ENCODE measurements around the gene CHID1.

Gene CHID1

GRCh38 chr11:910589-911030, at the start of gene CHID1:
Gene CHID1 (minus strand): TSS chr11:910810. CDS start chr11:904816, 5,994 bp downstream.
- DNase-seq = peak; percentile 75

- no peak for DNase-seq
Measured at GRCh38 chr11:959608-960007, 49.0 kb upstream of the CHID1 start.

- no peak for DNase-seq
Measured at GRCh38 chr11:959027-959426, 48.4 kb upstream of the CHID1 start.

GRCh38 chr11:958101-958500, 47.5 kb upstream of the CHID1 start:
- DNase-seq = no peak

GRCh38 chr11:957212-957920, 46.8 kb upstream of the CHID1 start:
- no peak for DNase-seq

- peak; percentile 81 for DNase-seq
Measured at GRCh38 chr11:955154-956063, 44.8 kb upstream of the CHID1 start.

- no peak for DNase-seq
Measured at GRCh38 chr11:954392-955153, 44.0 kb upstream of the CHID1 start.

- DNase-seq = no peak
Measured at GRCh38 chr11:953512-953911, 42.9 kb upstream of the CHID1 start.

- peak; percentile 78 for DNase-seq
Measured at GRCh38 chr11:952406-953385, 42.1 kb upstream of the CHID1 start.

GRCh38 chr11:951507-951906, 40.9 kb upstream of the CHID1 start:
- no peak for DNase-seq

- no peak for DNase-seq
Measured at GRCh38 chr11:947744-948143, 37.1 kb upstream of the CHID1 start.

- DNase-seq = no peak
Measured at GRCh38 chr11:945986-946385, 35.4 kb upstream of the CHID1 start.

GRCh38 chr11:944711-945470, 34.3 kb upstream of the CHID1 start:
- DNase-seq = no peak

- DNase-seq = no peak
Measured at GRCh38 chr11:942823-943222, 32.2 kb upstream of the CHID1 start.

GRCh38 chr11:940496-941135, 30.0 kb upstream of the CHID1 start:
- DNase-seq = no peak

- DNase-seq = no peak
Measured at GRCh38 chr11:937841-938261, 27.2 kb upstream of the CHID1 start.

- DNase-seq = no peak
Measured at GRCh38 chr11:936199-936598, 25.6 kb upstream of the CHID1 start.

GRCh38 chr11:934527-934926, 23.9 kb upstream of the CHID1 start:
- no peak for DNase-seq

- DNase-seq = no peak
Measured at GRCh38 chr11:933936-934335, 23.3 kb upstream of the CHID1 start.

GRCh38 chr11:933142-933851, 22.7 kb upstream of the CHID1 start:
- DNase-seq = no peak

Data from NCI-H526 treated with DMSO at 0.1 percent for 48 hours (cell line).